Measurements from ENCODE around the gene HP1BP3. TPM values are rescaled to one million over a fixed set of nuclear protein-coding genes. Genes with fewer than 3 reads are reported as not detected.

HP1BP3 gene
- total RNA-seq, 1 experiment from 2014 or later, result 207 TPM

GRCh38 chr1:20729990-20730689 is 57.0 kb downstream of the HP1BP3 start:
- H3K4me3 ChIP-seq (replicated peaks in 1 of 2; ENCODE audit: low read depth in 1 of 2, low read length in 2 of 2), result no peak overlapping the region
- no peak overlapping the region for H2AFZ ChIP-seq (ENCODE audit: low read depth, low read length, poor library complexity, severe bottlenecking)
- H4K20me1 ChIP-seq (ENCODE audit: insufficient read depth), result no peaks in the 10 kb centered on the region
- H3K27ac ChIP-seq (ENCODE audit: low read depth, low read length), result no peak overlapping the region
- no TSS peak for BruUV-seq (replicated peaks)
- H3K36me3 ChIP-seq (ENCODE audit: control insufficient read depth in 1 of 2, insufficient read depth in 2 of 2, low read length in 2 of 2), result no peaks in the 10 kb centered on the region
- H3K4me2 ChIP-seq (ENCODE audit: low read length), result no peak overlapping the region
- ChIA-PET CTCF (interaction anchor here (0.8 kb wide), 1 partner anchor 465 kb away, joined by 4 read pairs; no protein-coding TSS in a partner anchor), RAD21 (ENCODE audit: low non-redundant PET in 1 of 2, low total read pairs in 2 of 2, uncharacterized antibody in 2 of 2, unreplicated experiment in 2 of 2) (no interaction called here), POLR2A (no interaction called here)
- H3K4me1 ChIP-seq (ENCODE audit: control insufficient read depth in 1 of 2, insufficient read depth in 2 of 2, low read length in 2 of 2), result peaks cover 17 to 60% of the 10 kb centered on the region in 2 experiments
- H3K9me3 ChIP-seq (ENCODE audit: control insufficient read depth in 1 of 2, insufficient read depth in 1 of 2, low read depth in 1 of 2, low read length in 2 of 2), result no peaks in the 10 kb centered on the region
- intact Hi-C loops (cut with micrococcal nuclease), result no loop called here
- H3K9me2 ChIP-seq (ENCODE audit: insufficient read depth), result no peaks in the 10 kb centered on the region
- no peak overlapping the region for H3K9ac ChIP-seq (ENCODE audit: low read length)
- DNase-seq (ENCODE audit: low read depth, low spot score) (no peak), ATAC-seq (no peak)
- no peaks in the 10 kb centered on the region for H3K27me3 ChIP-seq (ENCODE audit: insufficient read depth, low read length)
- TF ChIP-seq ZNF274 (IDR thresholded peaks at IDR 0.05; ENCODE audit: low read depth, low read length), result no peak
- no peak for TF ChIP-seq EZH2 (IDR thresholded peaks at IDR 0.05)
- TF ChIP-seq ELF1 (IDR thresholded peaks at IDR 0.05; ENCODE audit: borderline replicate concordance, low read depth), result no peak
- TF ChIP-seq SP1 (IDR thresholded peaks at IDR 0.05; ENCODE audit: low read depth), result no peak
- TF ChIP-seq SRF (IDR thresholded peaks at IDR 0.05; ENCODE audit: low read depth), result no peak
- TF ChIP-seq RAD21 (IDR thresholded peaks at IDR 0.05; ENCODE audit: low read depth), result no peak
- TF ChIP-seq EGR1 (IDR thresholded peaks at IDR 0.05; ENCODE audit: low read depth), result no peak
- TF ChIP-seq CEBPB (IDR thresholded peaks at IDR 0.05; ENCODE audit: low read depth), result no peak
- no peak for TF ChIP-seq TCF7L2 (IDR thresholded peaks at IDR 0.05; ENCODE audit: borderline replicate concordance, extremely low read depth, insufficient read depth, insufficient read length)
- TF ChIP-seq CBX3 (IDR thresholded peaks at IDR 0.05; ENCODE audit: low read depth), result no peak
- TF ChIP-seq, protein P1, sequence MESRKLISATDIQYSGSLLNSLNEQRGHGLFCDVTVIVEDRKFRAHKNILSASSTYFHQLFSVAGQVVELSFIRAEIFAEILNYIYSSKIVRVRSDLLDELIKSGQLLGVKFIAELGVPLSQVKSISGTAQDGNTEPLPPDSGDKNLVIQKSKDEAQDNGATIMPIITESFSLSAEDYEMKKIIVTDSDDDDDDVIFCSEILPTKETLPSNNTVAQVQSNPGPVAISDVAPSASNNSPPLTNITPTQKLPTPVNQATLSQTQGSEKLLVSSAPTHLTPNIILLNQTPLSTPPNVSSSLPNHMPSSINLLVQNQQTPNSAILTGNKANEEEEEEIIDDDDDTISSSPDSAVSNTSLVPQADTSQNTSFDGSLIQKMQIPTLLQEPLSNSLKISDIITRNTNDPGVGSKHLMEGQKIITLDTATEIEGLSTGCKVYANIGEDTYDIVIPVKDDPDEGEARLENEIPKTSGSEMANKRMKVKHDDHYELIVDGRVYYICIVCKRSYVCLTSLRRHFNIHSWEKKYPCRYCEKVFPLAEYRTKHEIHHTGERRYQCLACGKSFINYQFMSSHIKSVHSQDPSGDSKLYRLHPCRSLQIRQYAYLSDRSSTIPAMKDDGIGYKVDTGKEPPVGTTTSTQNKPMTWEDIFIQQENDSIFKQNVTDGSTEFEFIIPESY (IDR thresholded peaks at IDR 0.05; ENCODE audit: extremely low read depth, insufficient replicate concordance, low read length), result no peak
- H3K79me2 ChIP-seq (ENCODE audit: insufficient read depth, low read length), result peaks cover 5% of the 10 kb centered on the region; the same call in 1 of the 2 replicates

All from HCT116 (cell line).